ENCODE data around the gene OR2G6. TPM values are rescaled to one million over a fixed set of nuclear protein-coding genes. Genes with fewer than 3 reads are reported as not detected.

Gene OR2G6
- total RNA-seq, 1 donor from 2014 or later: not detected

DNA sequence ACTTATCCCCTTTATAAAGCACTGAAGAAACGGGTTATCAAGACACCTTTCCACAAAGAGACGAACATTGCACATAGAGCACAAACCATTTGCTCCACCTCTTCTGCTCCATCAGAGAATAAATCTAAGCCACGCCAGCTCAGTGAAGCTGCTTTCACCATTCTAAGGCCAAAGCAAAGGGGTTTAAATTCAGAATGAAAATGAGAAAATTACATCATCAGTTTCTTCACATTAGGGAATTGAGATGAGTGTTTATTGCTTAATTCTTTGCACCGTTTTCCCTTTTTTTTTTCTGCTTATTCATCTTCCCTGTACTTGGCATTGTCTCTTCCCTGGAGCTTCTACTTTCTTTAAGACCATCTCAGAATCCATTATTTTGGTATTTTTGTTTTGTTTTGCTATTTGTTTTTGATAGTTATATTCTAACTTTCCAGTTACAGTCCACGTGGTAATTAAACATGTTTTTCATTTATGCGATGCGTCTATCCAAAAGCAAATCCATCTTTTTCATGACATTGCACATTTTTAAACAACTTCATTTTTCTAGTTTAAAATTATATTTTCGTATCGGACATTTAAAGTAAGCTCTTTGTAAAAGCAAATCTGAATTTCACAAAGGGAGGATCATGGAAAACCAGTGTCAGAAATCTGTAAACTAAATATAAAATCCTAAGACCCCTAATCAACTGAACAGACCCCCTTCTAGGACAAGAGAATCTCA, 68.5 kb downstream of the OR2G6 start:
- no peaks in the 10 kb centered on the region for H3K36me3 Mint-ChIP-seq (ENCODE audit: unreplicated experiment)
- H3K27me3 Mint-ChIP-seq (ENCODE audit: unreplicated experiment): no peaks in the 10 kb centered on the region
- peaks cover 34% of the 10 kb centered on the region for H3K9me3 Mint-ChIP-seq (ENCODE audit: unreplicated experiment)
- TF ChIP-seq, protein P1, sequence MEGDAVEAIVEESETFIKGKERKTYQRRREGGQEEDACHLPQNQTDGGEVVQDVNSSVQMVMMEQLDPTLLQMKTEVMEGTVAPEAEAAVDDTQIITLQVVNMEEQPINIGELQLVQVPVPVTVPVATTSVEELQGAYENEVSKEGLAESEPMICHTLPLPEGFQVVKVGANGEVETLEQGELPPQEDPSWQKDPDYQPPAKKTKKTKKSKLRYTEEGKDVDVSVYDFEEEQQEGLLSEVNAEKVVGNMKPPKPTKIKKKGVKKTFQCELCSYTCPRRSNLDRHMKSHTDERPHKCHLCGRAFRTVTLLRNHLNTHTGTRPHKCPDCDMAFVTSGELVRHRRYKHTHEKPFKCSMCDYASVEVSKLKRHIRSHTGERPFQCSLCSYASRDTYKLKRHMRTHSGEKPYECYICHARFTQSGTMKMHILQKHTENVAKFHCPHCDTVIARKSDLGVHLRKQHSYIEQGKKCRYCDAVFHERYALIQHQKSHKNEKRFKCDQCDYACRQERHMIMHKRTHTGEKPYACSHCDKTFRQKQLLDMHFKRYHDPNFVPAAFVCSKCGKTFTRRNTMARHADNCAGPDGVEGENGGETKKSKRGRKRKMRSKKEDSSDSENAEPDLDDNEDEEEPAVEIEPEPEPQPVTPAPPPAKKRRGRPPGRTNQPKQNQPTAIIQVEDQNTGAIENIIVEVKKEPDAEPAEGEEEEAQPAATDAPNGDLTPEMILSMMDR (IDR thresholded peaks at IDR 0.05): no peak
- no peaks in the 10 kb centered on the region for H3K4me1 Mint-ChIP-seq (ENCODE audit: unreplicated experiment)
- H3K4me3 Mint-ChIP-seq (ENCODE audit: unreplicated experiment): no peak overlapping the region
- no peak overlapping the region for H3K27ac Mint-ChIP-seq (ENCODE audit: unreplicated experiment)
- DNase-seq (ENCODE audit: extremely low spot score, unreplicated experiment): no peak

Other genes with a start within 250 kb of the OR2G6 start
- gene OR2T33, start 230.1 kb upstream of the OR2G6 start, total RNA-seq: not detected in 2 replicates
- gene OR2T12, start 204.6 kb upstream of the OR2G6 start, total RNA-seq: not detected in 2 replicates
- not detected in 2 replicates for gene OR2M7, start 183.5 kb upstream of the OR2G6 start, total RNA-seq
- not detected in 2 replicates for gene OR14C36, start 159.3 kb upstream of the OR2G6 start, total RNA-seq
- gene OR2T4, start 146.4 kb upstream of the OR2G6 start, total RNA-seq: not detected in 2 replicates
- gene OR2T6, start 132.3 kb upstream of the OR2G6 start, total RNA-seq: not detected in 2 replicates
- not detected in 2 replicates for gene OR2T1, start 105.0 kb upstream of the OR2G6 start, total RNA-seq
- gene OR2T2, start 62.4 kb upstream of the OR2G6 start, total RNA-seq: not detected in 2 replicates
- not detected in 2 replicates for gene OR2T3, start 34.7 kb upstream of the OR2G6 start, total RNA-seq
- not detected in 2 replicates for gene OR2T5, start 19.5 kb upstream of the OR2G6 start, total RNA-seq
- not detected in 2 replicates for gene OR2T29, start 54.7 kb downstream of the OR2G6 start, total RNA-seq
- gene OR2T34, start 66.7 kb downstream of the OR2G6 start, total RNA-seq: not detected in 2 replicates
- not detected in 2 replicates for gene OR2T10, start 89.6 kb downstream of the OR2G6 start, total RNA-seq
- not detected in 2 replicates for gene OR2T11, start 127.0 kb downstream of the OR2G6 start, total RNA-seq
- not detected in 2 replicates for gene OR2T35, start 137.2 kb downstream of the OR2G6 start, total RNA-seq
- gene OR2T27, start 147.5 kb downstream of the OR2G6 start, total RNA-seq: not detected in 2 replicates
- gene OR14I1, start 194.7 kb downstream of the OR2G6 start, total RNA-seq: not detected in 2 replicates
- gene LYPD8, start 247.7 kb downstream of the OR2G6 start, total RNA-seq: not detected in 2 replicates